T47D (cell line): ENCODE data around the gene DDX23.
A peak's percentile ranks its signal among the peaks of the same experiment; 100 is the strongest.

Experiments
- DNase-seq, 2 experiments: peaks; one replicate each; pipeline versions ENCODE4 v3.0.0 to v3.0.0-alpha.2; 2011 to 2012; ENCODE audit warnings: low read depth in 1 of 2, low spot score in 1 of 2
- JUND ChIP-seq: IDR thresholded peaks from 2 replicates; pipeline ENCODE4 v1.6.1; 2012; ENCODE audit warnings: low read depth
- in situ Hi-C: cut with HindIII; loops from 2 replicates; pipeline ENCODE4 v1.10.0; 2016; ENCODE audit warnings: low sequenced_read_pairs, low pct_unique_long_range_greater_than_20kb

The DDX23 gene

GRCh38 chr12:48827026-48827425 is 24.9 kb downstream of the DDX23 start:
- no peak for TF ChIP-seq JUND
- no peak for DNase-seq
- in situ Hi-C loops = no loop called here

GRCh38 chr12:48826209-48826855 is 25.6 kb downstream of the DDX23 start:
- TF ChIP-seq JUND = no peak
- DNase-seq = peak in 1 of 2 experiments; percentile 38
- in situ Hi-C loops = no loop called here

GRCh38 chr12:48824905-48825304 is 27.1 kb downstream of the DDX23 start:
- in situ Hi-C loops = no loop called here

DNA sequence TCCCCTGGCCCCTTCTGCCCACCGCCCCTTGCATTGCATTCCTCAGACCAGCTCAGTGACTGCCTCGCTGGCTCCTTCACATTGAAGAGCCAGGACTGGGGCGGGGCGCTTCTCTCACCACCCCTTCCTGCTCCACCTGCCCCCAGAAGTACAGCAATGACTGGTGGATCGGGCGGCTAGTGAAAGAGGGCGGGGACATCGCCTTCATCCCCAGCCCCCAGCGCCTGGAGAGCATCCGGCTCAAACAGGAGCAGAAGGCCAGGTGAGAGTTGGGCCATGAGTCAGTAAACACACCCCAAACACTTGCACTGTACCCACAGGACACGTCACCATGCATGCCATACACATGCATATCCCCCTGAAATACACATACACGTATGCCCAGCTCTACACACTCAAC is 27.9 kb downstream of the DDX23 start:
- in situ Hi-C loops = no loop called here
- DNase-seq = no peak
- no peak for TF ChIP-seq JUND

More at GRCh38 chr12:48824905-48825304, 27.1 kb downstream of the DDX23 start:
- TF ChIP-seq JUND = no peak
- DNase-seq = no peak

DNA sequence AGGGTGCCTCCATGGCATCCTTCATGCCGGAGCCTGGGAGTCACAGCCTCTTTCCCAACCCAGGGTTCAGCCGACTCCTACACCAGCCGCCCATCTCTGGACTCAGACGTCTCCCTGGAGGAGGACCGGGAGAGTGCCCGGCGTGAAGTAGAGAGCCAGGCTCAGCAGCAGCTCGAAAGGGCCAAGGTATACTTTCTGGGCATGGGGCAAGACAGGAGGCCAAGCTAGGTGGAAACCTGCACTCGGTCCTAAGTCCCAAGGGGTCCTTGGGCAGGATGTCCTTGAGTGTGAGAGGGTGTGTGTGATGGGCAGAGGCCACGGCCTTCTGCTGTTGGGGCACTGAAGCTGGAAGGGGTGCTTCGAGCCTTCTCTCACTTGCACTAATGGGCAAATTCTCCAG is 28.7 kb downstream of the DDX23 start:
- in situ Hi-C loops = no loop called here
- TF ChIP-seq JUND = no peak
- no peak for DNase-seq

- TF ChIP-seq JUND = no peak
- in situ Hi-C loops = no loop called here
- no peak for DNase-seq
Observed at GRCh38 chr12:48822711-48823110, 29.3 kb downstream of the DDX23 start.

DNA sequence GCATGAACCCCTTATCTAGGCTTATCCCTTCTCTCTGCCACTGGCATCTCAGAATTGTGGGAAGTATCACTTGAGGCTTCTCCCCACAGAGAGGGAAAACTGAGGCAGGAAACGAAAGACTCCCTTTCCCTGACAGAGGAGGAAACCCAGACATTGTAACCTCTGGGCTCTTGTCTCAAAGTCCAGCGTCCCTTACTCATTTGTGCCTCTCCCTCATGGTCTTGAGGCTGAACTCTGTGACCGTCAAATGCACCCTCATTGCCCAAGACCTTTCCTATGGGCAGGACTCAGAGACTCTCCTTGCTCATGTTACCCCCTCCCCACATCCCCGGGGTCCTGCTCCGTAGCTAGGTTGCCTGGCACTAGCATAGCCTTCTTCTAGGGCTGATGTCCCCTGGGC is 29.8 kb downstream of the DDX23 start:
- in situ Hi-C loops = no loop called here
- no peak for DNase-seq
- no peak for TF ChIP-seq JUND

GRCh38 chr12:48819986-48820725 is 31.8 kb downstream of the DDX23 start:
- DNase-seq = no peak
- TF ChIP-seq JUND = no peak
- in situ Hi-C loops = no loop called here

- DNase-seq = peak in 1 of 2 experiments; percentile 43
- no peak for TF ChIP-seq JUND
- in situ Hi-C loops = no loop called here
Observed at GRCh38 chr12:48818831-48819590, 33.0 kb downstream of the DDX23 start.

DNA sequence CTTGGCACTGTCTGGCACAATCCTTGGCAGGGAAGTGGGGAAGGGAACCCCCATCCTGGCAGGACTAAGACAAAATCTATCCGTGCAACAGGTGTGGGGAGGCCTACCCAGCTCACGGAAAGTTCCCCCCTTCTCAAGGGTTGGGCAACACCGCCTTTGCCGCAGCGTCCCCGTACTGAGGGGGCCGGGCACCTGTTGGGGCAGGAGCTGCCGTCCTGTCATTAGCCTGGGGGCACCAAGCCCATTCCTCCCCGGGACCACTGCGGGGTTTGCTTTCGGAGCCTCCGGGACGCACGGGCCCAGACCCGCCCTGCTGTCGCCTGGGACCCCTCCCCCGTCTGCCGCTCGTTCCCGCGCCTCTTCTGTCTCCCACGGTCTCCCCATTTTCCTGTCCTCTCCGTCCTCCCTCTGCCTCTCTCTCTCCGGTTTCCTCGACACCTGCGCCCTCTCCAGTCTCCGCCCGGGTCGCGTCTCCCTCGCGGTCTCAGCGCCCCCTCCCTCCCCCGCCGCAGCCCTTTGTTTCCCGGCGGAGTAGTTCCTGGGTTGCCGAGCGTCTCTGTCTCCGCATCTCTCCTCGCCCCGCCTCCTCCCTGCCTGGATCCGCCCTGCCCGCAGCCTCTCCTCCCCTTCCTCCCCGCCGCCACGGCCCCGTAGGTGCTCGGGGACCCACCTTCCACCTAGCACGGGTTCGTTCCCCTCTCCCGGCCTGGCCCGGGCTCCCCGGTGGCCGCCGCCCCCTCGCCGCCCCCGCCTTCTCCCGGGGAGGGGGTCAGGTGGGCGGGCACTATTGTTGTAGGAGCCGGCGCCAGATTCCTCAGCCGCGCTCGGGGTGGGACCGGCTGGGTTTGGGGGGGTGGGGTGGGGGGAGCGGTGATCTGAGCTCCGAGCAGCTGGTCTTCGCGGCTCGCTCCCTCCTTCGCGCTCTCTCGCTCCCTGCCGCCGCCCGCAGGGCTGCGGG is 33.8 kb downstream of the DDX23 start, which contains the start of gene CACNB3:
Gene CACNB3 (plus strand): TSS at position 624 of the 958 bp plus-strand sequence. CDS start 434 bp downstream, outside the sequence.
- in situ Hi-C loops = no loop called here
- TF ChIP-seq JUND = no peak
- peak; percentile 81 to 87 for DNase-seq

DNA sequence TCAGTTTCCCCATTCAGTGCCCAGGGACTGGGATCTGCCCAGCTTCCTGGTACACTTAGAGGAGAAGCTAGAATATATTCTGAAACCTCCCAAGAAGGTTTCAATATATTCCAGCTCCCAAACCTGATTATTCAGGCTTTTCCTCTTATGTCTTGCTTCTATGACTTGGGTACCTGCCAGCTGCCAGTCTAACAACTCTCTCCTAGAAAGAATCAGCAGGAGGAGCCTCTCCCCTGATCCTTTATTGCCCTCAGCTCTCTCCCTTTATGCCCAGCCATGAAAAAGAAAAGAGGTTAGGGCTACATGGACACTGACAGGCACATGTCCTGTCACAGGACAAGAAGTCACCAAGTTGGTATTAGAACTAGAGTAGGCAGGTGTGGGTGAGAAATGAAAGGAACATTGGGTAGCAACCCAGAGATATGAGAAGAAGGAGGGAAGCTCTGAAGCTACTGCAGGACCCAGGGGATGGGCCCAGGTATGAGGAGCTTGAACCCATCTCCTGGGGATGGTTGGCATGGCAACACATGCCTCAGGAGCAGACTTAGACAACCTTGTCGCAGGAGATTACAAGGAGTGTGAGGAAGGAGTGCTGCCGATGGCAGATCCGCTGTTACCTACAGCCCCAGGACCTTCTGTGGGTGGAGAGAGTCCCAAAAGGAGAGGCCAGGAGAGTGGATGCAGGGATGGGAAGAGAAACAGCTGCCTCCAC is 35.7 kb downstream of the DDX23 start:
- in situ Hi-C loops = no loop called here
- TF ChIP-seq JUND = no peak
- DNase-seq = peak in 1 of 2 experiments; percentile 64
